HepG2 (cell line): Measurements from ENCODE around the gene NECAB2.

Source experiments
- FOSL1 ChIP-seq: sonication (generic); formaldehyde crosslinking; IDR thresholded peaks from 2 replicates; pipeline ENCODE4 v1.9.0; 2021; ENCODE audit warnings: missing genetic modification reagents, borderline replicate concordance
- POLR2A ChIP-seq, 2 experiments: IDR thresholded peaks; 2 replicates each; pipeline ENCODE4 v1.6.1; 2011; ENCODE audit warnings: low read depth in 2 of 2, low read length in 2 of 2, mild to moderate bottlenecking in 1 of 2, moderate library complexity in 1 of 2; ENCODE audit not compliant: insufficient read depth in 1 of 2
- REPIN1 ChIP-seq: sonication (generic); formaldehyde crosslinking; IDR thresholded peaks from 2 replicates; pipeline ENCODE4 v1.8.0; 2022; ENCODE audit warnings: missing genetic modification reagents, low read depth, mild to moderate bottlenecking, borderline replicate concordance
- SCMH1 ChIP-seq: sonication (generic); formaldehyde crosslinking; IDR thresholded peaks from 2 replicates; pipeline ENCODE4 v1.9.0; 2021; ENCODE audit warnings: missing genetic modification reagents, mild to moderate bottlenecking, borderline replicate concordance
- TF ChIP-seq, protein P1 (sequence below): IDR thresholded peaks from 2 replicates; pipeline ENCODE4 v1.6.1; 2016; ENCODE audit warnings: low read depth
- TF ChIP-seq, protein P2 (sequence below), 2 experiments: sonication (generic) in 1 of 2; formaldehyde crosslinking in 1 of 2; IDR thresholded peaks; 2 replicates each; pipeline versions ENCODE4 v1.5.1 to v1.6.1; 2011 to 2020; ENCODE audit warnings: borderline replicate concordance in 1 of 2, low read depth in 1 of 2, low read length in 1 of 2, mild to moderate bottlenecking in 1 of 2, missing genetic modification reagents in 1 of 2, moderate library complexity in 1 of 2
- TF ChIP-seq, protein P3 (sequence below): IDR thresholded peaks from 2 replicates; pipeline ENCODE4 v1.6.1; 2012; ENCODE audit warnings: inconsistent platforms
- TF ChIP-seq, protein P4 (sequence below): IDR thresholded peaks from 2 replicates; pipeline ENCODE4 v1.6.1; 2016

DNA sequence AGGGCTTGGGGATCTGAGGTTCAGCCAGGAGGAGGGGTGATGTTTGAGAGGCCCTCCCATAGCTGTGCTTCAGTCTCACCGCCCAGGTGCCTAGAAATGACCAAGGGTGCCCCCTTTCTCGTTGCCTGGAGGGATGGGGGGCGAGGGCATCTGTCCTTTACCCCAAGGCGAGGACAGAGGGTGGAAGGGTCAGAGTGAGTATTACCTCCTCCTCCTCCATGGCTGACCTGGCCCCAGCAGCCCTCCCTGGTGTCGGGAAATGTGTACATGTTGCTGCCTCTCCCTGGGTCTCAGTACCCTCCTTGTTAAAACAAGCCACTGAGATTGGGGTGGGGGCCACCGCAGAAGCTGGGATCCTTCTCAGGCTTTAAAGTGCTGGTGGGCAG is 2.4 kb downstream of the NECAB2 start:
- TF ChIP-seq, protein P1, sequence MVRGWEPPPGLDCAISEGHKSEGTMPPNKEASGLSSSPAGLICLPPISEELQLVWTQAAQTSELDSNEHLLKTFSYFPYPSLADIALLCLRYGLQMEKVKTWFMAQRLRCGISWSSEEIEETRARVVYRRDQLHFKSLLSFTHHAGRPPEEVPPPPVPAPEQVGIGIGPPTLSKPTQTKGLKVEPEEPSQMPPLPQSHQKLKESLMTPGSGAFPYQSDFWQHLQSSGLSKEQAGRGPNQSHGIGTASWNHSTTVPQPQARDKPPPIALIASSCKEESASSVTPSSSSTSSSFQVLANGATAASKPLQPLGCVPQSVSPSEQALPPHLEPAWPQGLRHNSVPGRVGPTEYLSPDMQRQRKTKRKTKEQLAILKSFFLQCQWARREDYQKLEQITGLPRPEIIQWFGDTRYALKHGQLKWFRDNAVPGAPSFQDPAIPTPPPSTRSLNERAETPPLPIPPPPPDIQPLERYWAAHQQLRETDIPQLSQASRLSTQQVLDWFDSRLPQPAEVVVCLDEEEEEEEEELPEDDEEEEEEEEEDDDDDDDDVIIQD (CRISPR knock-in tag): no peak
- TF ChIP-seq SCMH1 (no peak), REPIN1 (CRISPR knock-in tag) (no peak), POLR2A (IDR thresholded peaks at IDR 0.05; ENCODE audit: insufficient read depth in 1 of 2, low read depth in 2 of 2, low read length in 2 of 2) (no peak), FOSL1 (no peak)
- TF ChIP-seq, protein P2, sequence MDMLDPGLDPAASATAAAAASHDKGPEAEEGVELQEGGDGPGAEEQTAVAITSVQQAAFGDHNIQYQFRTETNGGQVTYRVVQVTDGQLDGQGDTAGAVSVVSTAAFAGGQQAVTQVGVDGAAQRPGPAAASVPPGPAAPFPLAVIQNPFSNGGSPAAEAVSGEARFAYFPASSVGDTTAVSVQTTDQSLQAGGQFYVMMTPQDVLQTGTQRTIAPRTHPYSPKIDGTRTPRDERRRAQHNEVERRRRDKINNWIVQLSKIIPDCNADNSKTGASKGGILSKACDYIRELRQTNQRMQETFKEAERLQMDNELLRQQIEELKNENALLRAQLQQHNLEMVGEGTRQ (IDR thresholded peaks at IDR 0.05; ENCODE audit: low read depth, low read length): no peak
- TF ChIP-seq, protein P2 (CRISPR knock-in tag; IDR thresholded peaks at IDR 0.05; ENCODE audit: borderline replicate concordance): no peak
- TF ChIP-seq, protein P3, sequence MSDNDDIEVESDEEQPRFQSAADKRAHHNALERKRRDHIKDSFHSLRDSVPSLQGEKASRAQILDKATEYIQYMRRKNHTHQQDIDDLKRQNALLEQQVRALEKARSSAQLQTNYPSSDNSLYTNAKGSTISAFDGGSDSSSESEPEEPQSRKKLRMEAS: no peak
- TF ChIP-seq, protein P4, sequence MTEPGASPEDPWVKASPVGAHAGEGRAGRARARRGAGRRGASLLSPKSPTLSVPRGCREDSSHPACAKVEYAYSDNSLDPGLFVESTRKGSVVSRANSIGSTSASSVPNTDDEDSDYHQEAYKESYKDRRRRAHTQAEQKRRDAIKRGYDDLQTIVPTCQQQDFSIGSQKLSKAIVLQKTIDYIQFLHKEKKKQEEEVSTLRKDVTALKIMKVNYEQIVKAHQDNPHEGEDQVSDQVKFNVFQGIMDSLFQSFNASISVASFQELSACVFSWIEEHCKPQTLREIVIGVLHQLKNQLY (CRISPR knock-in tag): no peak
